Rectal smooth muscle tissue (tissue), 1 donor: ENCODE data around the gene MRPS9.

Source experiments
- H3K27ac ChIP-seq: one replicate; pipeline ENCODE4 v1.7.0; 2013; ENCODE audit warnings: low read depth, low read length, inconsistent platforms
- H3K27me3 ChIP-seq: one replicate; pipeline ENCODE4 v1.7.0; 2013; ENCODE audit warnings: low read length; ENCODE audit not compliant: control insufficient read depth, insufficient read depth
- H3K36me3 ChIP-seq: one replicate; pipeline ENCODE4 v1.7.0; 2013; ENCODE audit warnings: low read length; ENCODE audit not compliant: control insufficient read depth, insufficient read depth
- H3K4me1 ChIP-seq: one replicate; pipeline ENCODE4 v1.7.0; 2013; ENCODE audit warnings: low read length; ENCODE audit not compliant: control insufficient read depth, insufficient read depth
- H3K4me3 ChIP-seq: one replicate; pipeline ENCODE4 v1.7.0; 2013; ENCODE audit warnings: low read length
- H3K9ac ChIP-seq: one replicate; pipeline ENCODE4 v1.7.0; 2013; ENCODE audit warnings: low read length

MRPS9 gene

DNA sequence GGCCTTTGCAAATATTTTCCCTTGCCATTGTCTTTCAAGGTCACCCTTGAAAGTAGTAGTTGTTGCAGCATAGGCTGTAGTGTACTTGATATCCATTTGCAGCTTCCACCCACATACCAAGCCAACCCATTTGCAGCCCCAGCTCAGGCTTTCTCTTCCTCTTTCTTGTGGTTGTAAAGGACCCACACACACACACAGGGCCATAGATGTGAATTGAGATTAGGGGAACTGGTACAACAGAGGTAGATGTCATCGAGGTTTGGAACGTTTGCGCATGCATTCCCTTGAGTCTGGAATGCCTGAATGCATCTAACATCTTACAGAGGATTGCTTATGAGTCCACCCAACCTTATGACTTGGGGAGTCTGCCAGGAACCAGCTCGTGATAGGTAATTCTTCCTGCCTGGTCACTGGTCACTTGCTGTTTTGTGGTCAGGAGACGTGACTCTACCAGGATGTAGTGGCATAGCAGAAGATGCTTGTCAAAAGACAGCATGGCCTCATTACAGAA lies 91.9 kb downstream of the MRPS9 start:
- H3K4me3 ChIP-seq = no peak overlapping the region
- H3K4me1 ChIP-seq = no peaks in the 10 kb centered on the region
- H3K9ac ChIP-seq = no peak overlapping the region
- no peaks in the 10 kb centered on the region for H3K27me3 ChIP-seq
- H3K36me3 ChIP-seq = no peaks in the 10 kb centered on the region
- H3K27ac ChIP-seq = no peak overlapping the region

DNA sequence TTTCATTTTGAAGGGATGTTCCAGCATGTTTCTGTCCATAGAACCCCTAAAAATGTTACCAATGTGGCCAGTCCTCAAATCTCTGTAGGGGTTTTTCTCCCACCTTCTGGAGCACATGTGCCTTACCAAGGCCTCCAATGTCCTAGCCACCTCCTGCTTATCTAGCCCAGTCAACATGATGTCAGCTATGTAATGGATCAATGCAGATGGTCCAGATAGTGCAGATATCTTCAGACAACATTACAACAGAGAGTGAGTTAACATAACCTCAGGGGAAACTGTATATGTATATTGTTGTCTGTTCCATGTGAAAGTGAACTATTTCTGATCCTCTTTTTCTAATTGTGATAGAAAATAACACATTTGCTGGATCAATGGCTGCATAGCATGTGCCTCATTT lies 92.7 kb downstream of the MRPS9 start:
- Histone ChIP-seq H3K4me3 (no peak overlapping the region), H3K9ac (no peak overlapping the region), H3K27ac (no peak overlapping the region), H3K36me3 (no peaks in the 10 kb centered on the region), H3K4me1 (no peaks in the 10 kb centered on the region), H3K27me3 (no peaks in the 10 kb centered on the region)

DNA sequence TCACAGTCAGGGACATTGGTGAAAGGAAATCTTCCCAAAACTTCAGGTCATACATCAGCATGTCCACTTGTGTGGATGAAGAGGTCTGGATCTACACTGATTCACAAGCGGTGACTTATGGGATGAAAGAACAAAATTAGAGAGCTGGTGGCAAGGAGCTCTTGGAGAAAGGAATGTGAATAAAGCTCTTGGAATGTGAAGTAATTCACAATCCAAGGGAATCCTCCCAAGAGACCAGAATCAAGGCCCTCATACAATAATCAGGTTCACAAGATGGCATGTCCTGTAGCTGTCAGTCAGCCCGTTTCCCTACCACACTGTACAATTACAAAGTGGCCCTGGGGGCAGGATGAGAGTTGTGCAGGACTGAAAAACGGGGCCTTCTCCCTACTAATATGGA lies 96.2 kb downstream of the MRPS9 start:
- Histone ChIP-seq H3K36me3 (no peaks in the 10 kb centered on the region), H3K27ac (no peak overlapping the region), H3K9ac (no peak overlapping the region), H3K27me3 (no peaks in the 10 kb centered on the region), H3K4me1 (no peaks in the 10 kb centered on the region), H3K4me3 (no peak overlapping the region)

DNA sequence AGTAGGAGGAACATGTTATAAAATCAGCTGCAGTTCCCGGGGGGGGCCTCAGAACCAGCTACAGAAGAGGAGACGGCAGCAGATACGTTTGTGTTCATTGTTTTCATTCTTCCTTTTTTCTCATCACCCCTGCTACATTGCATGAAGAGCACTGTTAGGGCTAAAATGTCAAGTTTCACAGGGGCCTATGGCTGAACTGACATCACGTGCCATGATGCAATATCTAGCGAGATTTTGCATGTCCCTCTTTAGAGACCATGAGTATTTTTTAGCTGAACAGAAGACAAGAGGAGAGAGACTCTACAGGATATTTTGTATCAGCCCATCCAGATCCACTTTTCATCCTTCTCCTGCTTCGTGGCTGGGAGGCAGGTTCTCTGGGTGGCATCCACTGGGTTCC lies 97.6 kb downstream of the MRPS9 start:
- Histone ChIP-seq H3K27me3 (no peaks in the 10 kb centered on the region), H3K4me1 (no peaks in the 10 kb centered on the region), H3K4me3 (no peak overlapping the region), H3K27ac (no peak overlapping the region), H3K9ac (no peak overlapping the region), H3K36me3 (no peaks in the 10 kb centered on the region)

DNA sequence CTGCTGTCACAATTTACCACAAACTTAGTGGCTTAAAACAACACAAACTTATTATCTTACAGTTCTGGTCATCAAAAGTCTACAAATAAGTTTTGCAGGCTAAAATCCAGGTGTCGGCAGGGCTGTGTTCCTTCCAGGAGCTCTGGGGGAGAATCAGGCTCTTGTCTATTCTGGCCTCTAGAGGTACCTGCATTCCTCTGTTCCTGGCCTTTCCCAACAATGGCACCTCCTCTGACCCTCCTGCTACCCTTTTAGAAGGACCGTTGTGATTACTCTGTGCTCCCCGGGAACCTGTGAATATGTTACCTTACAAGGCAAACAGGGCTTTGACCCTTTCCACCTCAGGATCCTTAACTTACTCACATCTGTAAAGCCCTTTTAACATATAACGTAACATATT lies 98.5 kb downstream of the MRPS9 start:
- Histone ChIP-seq H3K27me3 (no peaks in the 10 kb centered on the region), H3K27ac (no peak overlapping the region), H3K9ac (no peak overlapping the region), H3K4me1 (no peaks in the 10 kb centered on the region), H3K4me3 (no peak overlapping the region), H3K36me3 (no peaks in the 10 kb centered on the region)

DNA sequence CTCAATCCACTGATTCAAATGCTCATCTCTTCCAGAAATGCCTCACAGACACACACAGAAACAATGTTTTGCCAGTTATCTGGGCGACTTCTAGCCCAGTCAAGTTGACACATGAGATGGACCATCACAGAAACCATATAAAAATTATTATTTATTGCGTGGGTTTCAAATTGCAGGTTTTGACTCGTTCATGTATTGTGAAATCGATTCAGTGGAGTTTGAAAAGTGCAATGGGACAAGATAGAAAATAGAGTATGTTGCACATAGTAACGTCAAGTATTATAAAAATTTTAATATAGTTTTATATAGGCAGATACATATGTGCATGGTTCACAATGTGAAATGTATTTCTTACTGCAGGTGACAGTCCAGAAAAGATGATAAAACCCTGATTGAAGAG lies 100.8 kb downstream of the MRPS9 start:
- H3K36me3 ChIP-seq = no peaks in the 10 kb centered on the region
- no peaks in the 10 kb centered on the region for H3K27me3 ChIP-seq
- no peaks in the 10 kb centered on the region for H3K4me1 ChIP-seq
- H3K9ac ChIP-seq = no peak overlapping the region
- no peak overlapping the region for H3K27ac ChIP-seq
- no peak overlapping the region for H3K4me3 ChIP-seq

DNA sequence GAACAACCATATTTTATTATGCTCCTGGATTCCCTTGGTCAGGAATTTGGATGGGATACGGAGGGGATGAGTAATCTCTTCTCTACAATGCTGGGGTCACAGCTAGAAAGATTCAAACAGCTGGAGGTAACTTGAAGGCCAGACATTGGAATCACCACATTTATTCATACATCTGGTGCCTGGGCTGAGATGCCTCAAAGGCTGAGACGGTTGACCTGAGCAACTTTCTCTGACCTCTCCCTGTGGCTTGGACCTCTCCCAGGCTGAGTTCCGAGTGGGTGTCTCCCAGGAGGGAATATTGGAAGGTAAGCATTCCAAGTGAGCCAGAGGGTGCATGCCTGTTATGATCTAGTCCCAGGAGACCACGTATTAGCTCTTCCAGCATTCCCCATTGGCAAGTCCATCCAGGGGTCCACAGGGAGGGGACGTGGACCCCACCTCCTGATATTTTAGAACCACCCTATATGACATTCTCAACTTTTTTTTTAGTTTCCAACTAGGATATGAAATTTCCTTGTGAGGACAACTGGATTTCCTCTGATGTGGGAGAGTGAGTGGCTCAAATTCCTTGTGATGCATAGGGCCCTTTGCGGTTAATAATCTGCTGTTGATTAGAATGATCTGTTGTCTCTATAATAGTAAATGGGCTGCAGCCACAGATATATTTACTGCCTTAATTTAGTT lies 101.8 kb downstream of the MRPS9 start:
- Histone ChIP-seq H3K4me1 (no peaks in the 10 kb centered on the region), H3K9ac (no peak overlapping the region), H3K36me3 (no peaks in the 10 kb centered on the region), H3K4me3 (no peak overlapping the region), H3K27me3 (peaks cover 4% of the 10 kb centered on the region), H3K27ac (no peak overlapping the region)

DNA sequence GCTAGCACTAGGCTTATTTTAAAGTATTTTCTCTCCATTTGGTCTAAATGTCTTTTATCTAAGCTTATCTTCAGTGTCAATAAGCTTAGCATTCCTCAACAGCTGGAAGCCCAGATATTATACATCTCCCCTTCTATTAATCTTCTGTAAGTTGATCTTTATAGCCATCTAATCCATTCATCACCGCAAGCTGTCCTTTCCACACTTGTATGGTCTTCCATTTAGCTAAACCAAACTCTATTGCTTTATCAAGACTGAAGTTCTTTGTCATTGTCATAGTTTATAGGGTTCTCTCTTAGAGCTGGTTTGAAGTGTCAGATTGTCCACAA lies 102.3 kb downstream of the MRPS9 start:
- H3K27me3 ChIP-seq = peaks cover 4% of the 10 kb centered on the region
- H3K4me1 ChIP-seq = no peaks in the 10 kb centered on the region
- H3K4me3 ChIP-seq = no peak overlapping the region
- no peak overlapping the region for H3K27ac ChIP-seq
- no peak overlapping the region for H3K9ac ChIP-seq
- H3K36me3 ChIP-seq = no peaks in the 10 kb centered on the region

DNA sequence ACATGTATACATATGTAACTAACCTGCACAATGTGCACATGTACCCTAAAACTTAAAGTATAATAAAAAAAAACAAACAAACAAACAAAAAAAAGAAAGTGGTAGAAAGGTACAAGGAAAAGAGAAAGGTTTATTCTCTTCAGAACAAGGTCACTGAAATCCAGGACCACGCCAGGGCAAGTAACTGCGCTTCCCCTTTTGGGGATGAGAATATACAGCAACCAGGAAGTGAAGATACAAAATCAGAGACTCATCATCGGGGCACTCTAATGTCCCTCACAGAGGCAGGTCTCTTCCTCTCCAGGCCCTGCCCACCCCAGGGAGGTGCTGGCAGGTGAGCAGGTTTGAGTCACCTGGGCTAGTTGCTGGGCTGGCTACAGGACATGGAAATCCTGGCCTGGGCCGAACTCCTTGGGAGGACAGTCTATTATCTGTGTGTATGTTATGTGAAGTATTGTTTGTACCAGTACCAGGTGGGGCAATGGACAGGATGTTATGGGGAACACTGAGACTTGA lies 103.3 kb downstream of the MRPS9 start:
- peaks cover 4% of the 10 kb centered on the region for H3K27me3 ChIP-seq
- H3K36me3 ChIP-seq = no peaks in the 10 kb centered on the region
- no peaks in the 10 kb centered on the region for H3K4me1 ChIP-seq

DNA sequence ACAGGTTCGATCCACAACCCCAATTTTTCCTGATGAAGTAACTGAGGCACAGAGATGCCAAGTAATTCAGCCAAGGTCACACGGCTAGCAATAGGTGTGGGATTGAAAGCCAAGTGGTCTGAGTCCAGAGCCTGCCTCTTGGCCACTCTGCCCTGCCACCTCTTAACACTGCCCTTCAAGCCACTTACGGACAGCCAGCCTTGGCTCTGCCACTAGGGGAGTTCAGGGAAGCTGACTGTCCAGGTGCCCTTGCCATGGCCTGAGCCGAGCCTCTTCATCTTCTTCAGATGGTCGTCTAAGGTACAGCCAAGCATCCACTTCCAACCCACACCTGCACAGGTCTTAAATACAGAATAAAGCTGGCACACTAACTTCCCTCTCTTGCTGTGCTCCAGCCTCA lies 104.4 kb downstream of the MRPS9 start:
- H3K9ac ChIP-seq = no peak overlapping the region
- peaks cover 4% of the 10 kb centered on the region for H3K27me3 ChIP-seq
- no peaks in the 10 kb centered on the region for H3K36me3 ChIP-seq
- no peaks in the 10 kb centered on the region for H3K4me1 ChIP-seq
- no peak overlapping the region for H3K27ac ChIP-seq
- H3K4me3 ChIP-seq = no peak overlapping the region

More for the DNA sequence above, 103.3 kb downstream of the MRPS9 start:
- Histone ChIP-seq H3K4me3 (no peak overlapping the region), H3K9ac (no peak overlapping the region), H3K27ac (no peak overlapping the region)

DNA sequence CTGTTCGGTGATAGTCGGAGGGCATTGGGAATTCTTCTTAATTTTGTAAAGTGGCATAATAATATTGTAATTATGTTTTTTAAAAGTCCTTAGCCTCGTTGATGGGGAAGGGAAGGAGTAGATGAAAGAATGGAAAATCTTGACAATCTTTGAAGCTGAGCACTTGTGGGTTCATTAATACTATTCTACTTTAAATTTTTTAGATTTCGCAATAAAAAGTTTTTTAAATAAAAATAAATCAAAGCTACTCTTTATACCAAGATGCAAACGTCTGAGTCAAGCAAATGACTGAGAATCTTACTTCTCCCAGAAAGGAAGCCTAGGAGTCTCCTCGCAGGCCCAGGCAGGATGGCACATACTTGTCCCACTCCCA lies 105.2 kb downstream of the MRPS9 start:
- no peak overlapping the region for H3K9ac ChIP-seq
- H3K27ac ChIP-seq = no peak overlapping the region
- peak overlapping the region; percentile 13 for H3K4me3 ChIP-seq
- peaks cover 4% of the 10 kb centered on the region for H3K27me3 ChIP-seq
- H3K36me3 ChIP-seq = no peaks in the 10 kb centered on the region
- H3K4me1 ChIP-seq = no peaks in the 10 kb centered on the region

DNA sequence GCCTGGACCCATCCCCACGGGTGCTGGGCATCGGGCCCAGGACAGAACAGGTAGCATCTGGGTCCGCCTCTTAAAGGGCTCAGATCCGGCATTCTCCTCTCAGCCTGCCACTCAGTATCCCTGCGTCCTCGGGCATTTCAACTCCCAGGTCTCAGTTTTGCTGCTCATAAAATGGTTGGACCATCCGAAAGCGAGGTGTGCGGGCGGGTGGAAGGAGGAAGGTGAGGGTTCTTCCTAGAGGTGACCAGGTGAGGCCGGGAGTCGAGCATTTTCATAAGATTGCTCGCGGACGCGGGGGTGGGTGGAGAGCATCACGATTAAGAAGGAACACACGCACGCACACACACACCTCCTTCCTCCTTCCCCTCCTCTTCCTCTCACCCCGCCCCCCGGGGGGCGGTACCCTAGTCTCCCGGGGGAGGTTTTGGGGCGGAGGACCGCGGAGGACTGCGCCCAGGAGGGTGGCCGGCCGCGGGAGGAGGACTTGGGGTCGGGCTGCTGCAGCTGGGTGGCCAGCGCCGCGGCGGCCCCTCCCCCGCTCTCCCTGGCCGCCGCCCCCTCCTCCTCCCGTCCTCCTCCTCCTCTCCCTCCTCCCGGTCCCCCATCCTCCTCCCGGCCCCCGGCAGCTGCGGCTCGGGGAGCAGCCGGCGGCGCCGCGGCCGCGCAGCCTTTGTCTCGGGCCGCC lies 105.7 kb downstream of the MRPS9 start:
- Histone ChIP-seq H3K27ac (no peak overlapping the region), H3K36me3 (no peaks in the 10 kb centered on the region), H3K4me1 (no peaks in the 10 kb centered on the region), H3K4me3 (peak overlapping the region; percentile 13), H3K9ac (no peak overlapping the region), H3K27me3 (peaks cover 4% of the 10 kb centered on the region)
